Measurements from ENCODE around the gene PSMB2.

The PSMB2 gene

GRCh38 chr1:35663434-35663833 is 22.1 kb upstream of the PSMB2 start:
- H4K12ac ChIP-seq (ENCODE audit: low read depth, low read length): no peak overlapping the region
- H3K27ac ChIP-seq (ENCODE audit: low read depth, low read length): no peak overlapping the region
- no peak overlapping the region for H3K4me2 ChIP-seq (ENCODE audit: low read length)
- H3K18ac ChIP-seq (ENCODE audit: low read length): no peak overlapping the region
- no peaks in the 10 kb centered on the region for H3K36me3 ChIP-seq (ENCODE audit: control insufficient read depth in 1 of 2, insufficient read depth in 2 of 2, low read length in 2 of 2)
- H3K4me1 ChIP-seq (ENCODE audit: control insufficient read depth in 1 of 2, insufficient read depth in 2 of 2, low read length in 2 of 2): no peaks in the 10 kb centered on the region
- H2AFZ ChIP-seq (ENCODE audit: insufficient read depth, low read length, poor library complexity): no peak overlapping the region
- no peak overlapping the region for H3K14ac ChIP-seq (ENCODE audit: low read length)
- H3K79me1 ChIP-seq (ENCODE audit: low read length): no peaks in the 10 kb centered on the region
- H2BK120ac ChIP-seq (ENCODE audit: insufficient read depth, low read length, poor library complexity): no peak overlapping the region
- H3K27me3 ChIP-seq (ENCODE audit: insufficient read depth, low read length): no peaks in the 10 kb centered on the region
- H3K9ac ChIP-seq (ENCODE audit: low read length): no peak overlapping the region
- WGBS (ENCODE audit: extremely low coverage, insufficient coverage, insufficient read length): no CpG with 5 or more reads among the region's 9 CpGs
- H2BK12ac ChIP-seq (ENCODE audit: low read length): no peak overlapping the region
- H3K4ac ChIP-seq (ENCODE audit: low read depth, low read length): no peak overlapping the region
- no peak overlapping the region for H3K4me3 ChIP-seq (ENCODE audit: low read depth, low read length)
- H3K79me2 ChIP-seq (ENCODE audit: control insufficient read depth, insufficient read depth, low read length, poor library complexity): no peaks in the 10 kb centered on the region
- no peak overlapping the region for H3K23ac ChIP-seq (ENCODE audit: low read length)
- DNase-seq: no peak
- H4K91ac ChIP-seq (ENCODE audit: low read depth, low read length): no peak overlapping the region
- no peaks in the 10 kb centered on the region for H3K9me3 ChIP-seq (ENCODE audit: insufficient read depth, low read depth, low read length)
- H4K8ac ChIP-seq (ENCODE audit: low read depth, low read length): no peak overlapping the region
- H2BK5ac ChIP-seq (ENCODE audit: low read depth, low read length, poor library complexity): no peak overlapping the region
- H2AK5ac ChIP-seq (ENCODE audit: low read length): no peak overlapping the region

DNA sequence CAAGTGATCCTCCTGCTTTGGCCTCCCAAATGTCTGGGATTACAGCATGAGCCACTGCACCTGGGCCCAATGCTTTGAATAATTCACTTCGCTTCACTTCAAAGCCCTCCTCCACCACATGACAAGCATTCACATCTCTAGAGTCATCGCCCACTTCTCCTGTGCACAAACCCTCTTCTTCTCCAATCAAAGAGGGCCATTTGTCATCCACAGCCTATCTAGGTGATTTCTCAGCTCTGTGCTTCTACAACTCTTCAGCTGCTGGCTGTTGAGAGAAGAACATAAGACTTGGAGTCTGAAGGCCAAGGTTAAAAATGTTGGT is 20.1 kb upstream of the PSMB2 start:
- Histone ChIP-seq H4K12ac (ENCODE audit: low read depth, low read length) (no peak overlapping the region), H3K79me2 (ENCODE audit: control insufficient read depth, insufficient read depth, low read length, poor library complexity) (no peaks in the 10 kb centered on the region), H3K9me3 (ENCODE audit: insufficient read depth, low read depth, low read length) (no peaks in the 10 kb centered on the region), H3K14ac (ENCODE audit: low read length) (no peak overlapping the region), H2BK5ac (ENCODE audit: low read depth, low read length, poor library complexity) (no peak overlapping the region), H3K4me1 (ENCODE audit: control insufficient read depth in 1 of 2, insufficient read depth in 2 of 2, low read length in 2 of 2) (no peaks in the 10 kb centered on the region), H3K27me3 (ENCODE audit: insufficient read depth, low read length) (no peaks in the 10 kb centered on the region), H3K18ac (ENCODE audit: low read length) (no peak overlapping the region), H2AFZ (ENCODE audit: insufficient read depth, low read length, poor library complexity) (no peak overlapping the region), H4K91ac (ENCODE audit: low read depth, low read length) (no peak overlapping the region), H3K23ac (ENCODE audit: low read length) (no peak overlapping the region), H3K4me3 (ENCODE audit: low read depth, low read length) (no peak overlapping the region), H3K79me1 (ENCODE audit: low read length) (no peaks in the 10 kb centered on the region), H3K36me3 (ENCODE audit: control insufficient read depth in 1 of 2, insufficient read depth in 2 of 2, low read length in 2 of 2) (no peaks in the 10 kb centered on the region), H3K4me2 (ENCODE audit: low read length) (no peak overlapping the region), H2BK12ac (ENCODE audit: low read length) (no peak overlapping the region), H4K8ac (ENCODE audit: low read depth, low read length) (no peak overlapping the region), H3K9ac (ENCODE audit: low read length) (no peak overlapping the region), H2AK5ac (ENCODE audit: low read length) (no peak overlapping the region), H2BK120ac (ENCODE audit: insufficient read depth, low read length, poor library complexity) (no peak overlapping the region), H3K27ac (ENCODE audit: low read depth, low read length) (no peak overlapping the region), H3K4ac (ENCODE audit: low read depth, low read length) (no peak overlapping the region)
- peak; percentile 68 to 75 for DNase-seq
- WGBS (ENCODE audit: extremely low coverage, insufficient coverage, insufficient read length): no CpG with 5 or more reads among the region's 2 CpGs

DNA sequence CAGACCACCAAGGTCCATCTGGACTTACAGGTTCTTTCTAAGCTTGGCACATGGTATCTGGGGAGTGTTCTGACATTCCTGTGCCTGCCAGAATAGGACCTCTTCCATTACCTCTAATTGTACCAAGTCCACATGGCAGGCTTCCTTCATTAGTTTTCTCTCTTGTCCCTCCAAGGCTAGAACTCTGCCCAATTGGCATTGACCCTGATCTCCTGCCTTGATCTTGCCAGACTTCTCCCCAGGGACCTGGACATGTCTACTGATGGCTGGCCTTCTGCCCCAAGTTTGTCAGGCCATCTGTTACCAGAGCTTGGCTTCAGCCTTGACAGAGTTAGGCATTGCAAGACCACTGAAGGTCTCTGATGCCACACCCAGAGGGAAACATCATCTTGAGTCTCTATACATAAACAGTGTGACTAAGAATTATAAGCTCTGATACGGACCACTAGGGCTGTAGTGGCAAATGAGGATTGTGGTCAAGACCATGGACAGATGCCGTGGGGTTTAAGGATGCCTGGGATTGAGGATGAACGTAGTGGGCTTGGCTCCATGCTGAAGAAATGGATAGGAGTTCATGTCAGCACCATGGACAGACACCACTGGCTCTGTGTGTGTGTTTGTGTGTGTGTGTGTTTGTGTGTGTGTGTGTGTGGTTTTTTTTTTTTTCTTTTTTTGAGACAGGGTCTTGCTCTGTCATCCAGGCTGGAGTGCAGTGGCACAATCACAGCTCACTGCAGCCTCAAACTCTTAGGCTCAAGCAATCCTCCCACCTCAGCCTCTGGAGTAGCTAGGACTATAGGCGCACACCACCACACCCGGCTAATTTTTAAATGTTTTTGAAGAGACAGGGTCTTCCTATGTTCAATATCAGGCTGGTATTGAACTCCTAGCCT is 19.5 kb upstream of the PSMB2 start:
- Histone ChIP-seq H3K36me3 (ENCODE audit: control insufficient read depth in 1 of 2, insufficient read depth in 2 of 2, low read length in 2 of 2) (no peaks in the 10 kb centered on the region), H3K79me1 (ENCODE audit: low read length) (no peaks in the 10 kb centered on the region), H2BK5ac (ENCODE audit: low read depth, low read length, poor library complexity) (no peak overlapping the region), H4K12ac (ENCODE audit: low read depth, low read length) (no peak overlapping the region), H4K8ac (ENCODE audit: low read depth, low read length) (no peak overlapping the region), H2BK120ac (ENCODE audit: insufficient read depth, low read length, poor library complexity) (no peak overlapping the region), H3K23ac (ENCODE audit: low read length) (no peak overlapping the region), H4K91ac (ENCODE audit: low read depth, low read length) (no peak overlapping the region), H2AFZ (ENCODE audit: insufficient read depth, low read length, poor library complexity) (no peak overlapping the region), H3K18ac (ENCODE audit: low read length) (no peak overlapping the region), H3K27ac (ENCODE audit: low read depth, low read length) (no peak overlapping the region), H3K4me2 (ENCODE audit: low read length) (no peak overlapping the region), H3K4me3 (ENCODE audit: low read depth, low read length) (no peak overlapping the region), H3K4me1 (ENCODE audit: control insufficient read depth in 1 of 2, insufficient read depth in 2 of 2, low read length in 2 of 2) (no peaks in the 10 kb centered on the region), H2BK12ac (ENCODE audit: low read length) (no peak overlapping the region), H3K27me3 (ENCODE audit: insufficient read depth, low read length) (no peaks in the 10 kb centered on the region), H3K9me3 (ENCODE audit: insufficient read depth, low read depth, low read length) (no peaks in the 10 kb centered on the region), H3K9ac (ENCODE audit: low read length) (no peak overlapping the region), H3K79me2 (ENCODE audit: control insufficient read depth, insufficient read depth, low read length, poor library complexity) (no peaks in the 10 kb centered on the region), H3K14ac (ENCODE audit: low read length) (no peak overlapping the region), H3K4ac (ENCODE audit: low read depth, low read length) (no peak overlapping the region), H2AK5ac (ENCODE audit: low read length) (no peak overlapping the region)
- WGBS (ENCODE audit: extremely low coverage, insufficient coverage, insufficient read length): no CpG with 5 or more reads among the region's 5 CpGs
- DNase-seq: peak in 1 of 2 donors; percentile 12

DNA sequence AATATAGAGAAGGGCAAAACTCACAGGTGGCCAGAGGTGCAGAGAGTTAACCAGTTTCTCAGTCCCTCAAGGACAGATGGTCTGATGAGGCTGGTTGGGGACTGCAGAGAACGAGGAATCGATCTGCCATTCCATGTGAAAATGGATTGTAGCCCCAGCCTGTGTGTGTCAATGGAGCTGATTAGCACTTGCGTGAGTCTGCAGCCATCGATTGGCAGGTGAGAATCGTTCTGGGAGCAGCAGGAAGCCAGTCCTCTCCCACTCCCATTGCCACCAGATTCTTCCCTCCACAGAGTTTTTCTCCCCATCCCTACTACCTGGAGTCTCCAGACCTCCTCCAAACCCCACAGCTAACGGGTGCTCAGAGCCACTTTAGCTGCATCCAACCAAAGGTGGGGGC is 18.3 kb upstream of the PSMB2 start:
- no peak for DNase-seq
- H3K79me1 ChIP-seq (ENCODE audit: low read length): no peaks in the 10 kb centered on the region
- H2BK12ac ChIP-seq (ENCODE audit: low read length): no peak overlapping the region
- no peak overlapping the region for H2AFZ ChIP-seq (ENCODE audit: insufficient read depth, low read length, poor library complexity)
- no peaks in the 10 kb centered on the region for H3K9me3 ChIP-seq (ENCODE audit: insufficient read depth, low read depth, low read length)
- no peak overlapping the region for H3K27ac ChIP-seq (ENCODE audit: low read depth, low read length)
- no peak overlapping the region for H2AK5ac ChIP-seq (ENCODE audit: low read length)
- WGBS (ENCODE audit: extremely low coverage, insufficient coverage, insufficient read length): no CpG with 5 or more reads among the region's 6 CpGs
- H3K4me1 ChIP-seq (ENCODE audit: control insufficient read depth in 1 of 2, insufficient read depth in 2 of 2, low read length in 2 of 2): no peaks in the 10 kb centered on the region
- H3K4me3 ChIP-seq (ENCODE audit: low read depth, low read length): no peak overlapping the region
- H3K36me3 ChIP-seq (ENCODE audit: control insufficient read depth in 1 of 2, insufficient read depth in 2 of 2, low read length in 2 of 2): no peaks in the 10 kb centered on the region
- no peak overlapping the region for H3K14ac ChIP-seq (ENCODE audit: low read length)
- no peak overlapping the region for H3K4ac ChIP-seq (ENCODE audit: low read depth, low read length)
- H3K4me2 ChIP-seq (ENCODE audit: low read length): no peak overlapping the region
- no peak overlapping the region for H4K12ac ChIP-seq (ENCODE audit: low read depth, low read length)
- H3K9ac ChIP-seq (ENCODE audit: low read length): no peak overlapping the region
- no peaks in the 10 kb centered on the region for H3K79me2 ChIP-seq (ENCODE audit: control insufficient read depth, insufficient read depth, low read length, poor library complexity)
- H4K91ac ChIP-seq (ENCODE audit: low read depth, low read length): no peak overlapping the region
- no peak overlapping the region for H2BK5ac ChIP-seq (ENCODE audit: low read depth, low read length, poor library complexity)
- no peak overlapping the region for H3K23ac ChIP-seq (ENCODE audit: low read length)
- H4K8ac ChIP-seq (ENCODE audit: low read depth, low read length): no peak overlapping the region
- no peak overlapping the region for H2BK120ac ChIP-seq (ENCODE audit: insufficient read depth, low read length, poor library complexity)
- no peak overlapping the region for H3K18ac ChIP-seq (ENCODE audit: low read length)
- H3K27me3 ChIP-seq (ENCODE audit: insufficient read depth, low read length): no peaks in the 10 kb centered on the region
